HCT116 (cell line): Measurements from ENCODE around the gene PTPRZ1.

ENCODE experiments used
- CTCF ChIP-seq, 3 experiments: fragments of 200-600 bp in 1 of 3; sonication (generic) in 1 of 3; IDR thresholded peaks in 2 of 3; conservative IDR thresholded peaks in 1 of 3; 2 replicates each; pipeline ENCODE4 v1.5.1; 2012 to 2017; ENCODE audit warnings: low read depth in 2 of 3, low read length in 2 of 3, antibody characterized with exemption in 1 of 3, borderline replicate concordance in 1 of 3, control low read depth in 1 of 3, mild to moderate bottlenecking in 1 of 3, mixed read lengths in 1 of 3, mixed run types in 1 of 3, moderate library complexity in 1 of 3; ENCODE audit not compliant: insufficient read depth in 1 of 3
- EZH2 ChIP-seq: fragments of 200-600 bp; sonication (generic); IDR thresholded peaks from 2 replicates; pipeline ENCODE4 v1.6.1; 2017; ENCODE audit warnings: antibody characterized with exemption, mixed run types
- EZH2phosphoT487 ChIP-seq: fragments of 200-600 bp; IDR thresholded peaks from 2 replicates; pipeline ENCODE4 v1.6.1; 2018; ENCODE audit warnings: antibody characterized with exemption, borderline replicate concordance
- FOSL1 ChIP-seq: IDR thresholded peaks from 2 replicates; pipeline ENCODE4 v1.6.1; 2012; ENCODE audit warnings: low read depth
- JUND ChIP-seq: IDR thresholded peaks from 2 replicates; pipeline ENCODE4 v1.6.1; 2012
- POLR2A ChIP-seq: IDR thresholded peaks from 2 replicates; pipeline ENCODE4 v1.7.0; 2011; ENCODE audit warnings: borderline replicate concordance; ENCODE audit not compliant: insufficient read depth, insufficient read length; ENCODE audit errors: extremely low read depth
- POLR2AphosphoS5 ChIP-seq: IDR thresholded peaks from 2 replicates; pipeline ENCODE4 v1.6.1; 2011; ENCODE audit warnings: mild to moderate bottlenecking, low read depth, low read length, moderate library complexity
- RAD21 ChIP-seq: IDR thresholded peaks from 2 replicates; pipeline ENCODE4 v1.6.1; 2012; ENCODE audit warnings: low read depth, mild to moderate bottlenecking
- REST ChIP-seq: IDR thresholded peaks from 2 replicates; pipeline ENCODE4 v1.6.1; 2012; ENCODE audit warnings: low read depth
- YY1 ChIP-seq: IDR thresholded peaks from 2 replicates; pipeline ENCODE4 v1.6.1; 2011; ENCODE audit warnings: low read length, low read depth, moderate library complexity, mild to moderate bottlenecking; ENCODE audit not compliant: insufficient replicate concordance; ENCODE audit errors: extremely low read depth
- ZBTB33 ChIP-seq: IDR thresholded peaks from 2 replicates; pipeline ENCODE4 v1.6.1; 2011; ENCODE audit warnings: mild to moderate bottlenecking, low read length, moderate library complexity; ENCODE audit not compliant: insufficient replicate concordance; ENCODE audit errors: extremely low read depth
- ZNF274 ChIP-seq: fragments of 200-500 bp; sonication (Bioruptor generic); IDR thresholded peaks from 2 replicates; pipeline ENCODE4 v1.6.1; 2014; ENCODE audit warnings: mild to moderate bottlenecking, low read depth, low read length, inconsistent platforms

GRCh38 chr7:121872831-121873288 lies at the start of gene PTPRZ1:
- TF ChIP-seq CTCF (IDR thresholded peaks at IDR 0.05 in 2 of 3, conservative IDR thresholded peaks at IDR 0.05 in 1 of 3; ENCODE audit: borderline replicate concordance in 1 of 3, insufficient read depth in 1 of 3, low read depth in 2 of 3, low read length in 2 of 3) = no peak
- no peak for TF ChIP-seq EZH2
- TF ChIP-seq REST = no peak
- TF ChIP-seq POLR2A = no peak
- TF ChIP-seq POLR2AphosphoS5 = no peak
- TF ChIP-seq ZBTB33 = no peak
- TF ChIP-seq FOSL1 = no peak
- TF ChIP-seq EZH2phosphoT487 = no peak
- TF ChIP-seq RAD21 = no peak
- TF ChIP-seq JUND = no peak
- TF ChIP-seq ZNF274 = no peak
- no peak for TF ChIP-seq YY1
